Smooth muscle cell (in vitro differentiated cells): ENCODE results near the gene BRWD1. TPM values are rescaled to one million over a fixed set of nuclear protein-coding genes. Genes with fewer than 3 reads are reported as not detected.
"Not testable (repeated sequence)": the region's sequence is repeated elsewhere in the genome, so short reads cannot be mapped to it uniquely, and the experiment has no call there.

Source experiments
- DNase-seq: peaks from one replicate; lab custom pipeline; 2025; ENCODE audit not compliant: unreplicated experiment; lab: John Stamatoyannopoulos, UW
- H2AFZ ChIP-seq: fragments of 200-600 bp; sonication (generic); 2 replicates; pipeline ENCODE4 v1.6.0; 2016; ENCODE audit warnings: antibody characterized with exemption, low read depth, mild to moderate bottlenecking
- H3F3A ChIP-seq: fragments of 200-600 bp; sonication (generic); 2 replicates; pipeline ENCODE4 v1.6.0; 2017; ENCODE audit warnings: antibody characterized with exemption, low read depth
- H3K27ac ChIP-seq: fragments of 200-600 bp; sonication (generic); 2 replicates; pipeline ENCODE4 v1.5.1; 2016; ENCODE audit warnings: low read depth, mild to moderate bottlenecking
- H3K27me3 ChIP-seq: fragments of 200-600 bp; sonication (generic); 2 replicates; pipeline ENCODE4 v1.6.1; 2016; ENCODE audit warnings: low read depth, mild to moderate bottlenecking
- H3K36me3 ChIP-seq: fragments of 200-600 bp; sonication (generic); 2 replicates; pipeline ENCODE4 v1.5.1; 2016; ENCODE audit warnings: low read depth
- H3K4me1 ChIP-seq: fragments of 200-600 bp; sonication (generic); 2 replicates; pipeline ENCODE4 v1.5.1; 2016; ENCODE audit warnings: low read depth
- H3K4me2 ChIP-seq: fragments of 200-600 bp; sonication (generic); 2 replicates; pipeline ENCODE4 v1.6.0; 2016; ENCODE audit warnings: mild to moderate bottlenecking
- H3K4me3 ChIP-seq: fragments of 200-600 bp; sonication (generic); 2 replicates; pipeline ENCODE4 v1.5.1; 2016; ENCODE audit warnings: mild to moderate bottlenecking
- H3K79me2 ChIP-seq: fragments of 200-600 bp; sonication (generic); 2 replicates; pipeline ENCODE4 v1.6.0; 2016; ENCODE audit warnings: low read depth, mild to moderate bottlenecking
- H3K9ac ChIP-seq: fragments of 200-600 bp; sonication (generic); 2 replicates; pipeline ENCODE4 v1.6.0; 2016; ENCODE audit warnings: low read depth
- H3K9me3 ChIP-seq: fragments of 200-600 bp; sonication (generic); replicated peaks from 2 replicates; pipeline ENCODE4 v1.5.1; 2016; ENCODE audit warnings: low read depth
- H4K20me1 ChIP-seq: fragments of 200-600 bp; sonication (generic); 2 replicates; pipeline ENCODE4 v1.6.0; 2016; ENCODE audit warnings: low read depth
- CTCF ChIP-seq: fragments of 200-600 bp; sonication (generic); IDR thresholded peaks from 2 replicates; pipeline ENCODE4 v1.5.1; 2017; ENCODE audit warnings: borderline replicate concordance, mild to moderate bottlenecking, antibody characterized with exemption; ENCODE audit not compliant: insufficient read depth, poor library complexity, severe bottlenecking
- WGBS: methylation state at CpG from one replicate; pipeline ENCODE4 v1.1.7; 2016; ENCODE audit warnings: low lambda C conversion rate; 5-methylcytosine and 5-hydroxymethylcytosine counted together
- polyA plus RNA-seq: library from polyadenylated mRNA; unstranded; fragments of >200 nt; fragmentation: Nextera tagmentation; extraction: Ambion mirVana; gene quantifications from 2 replicates; pipeline ENCODE4 v1.2.1, GENCODE V29; 2016
- total RNA-seq: library from RNA; depleted of rRNA; stranded (reverse); fragments of >200 nt; gene quantifications from 2 replicates; pipeline ENCODE4 v1.2.3, GENCODE V29; 2014

Gene BRWD1
- total and polyA plus RNA-seq, 2 experiments from 2014 or later, result 19.0 to 51.0 TPM

- DNase-seq, result no peak
- Histone ChIP-seq H3K27me3 (no peaks in the 10 kb centered on the region), H3F3A (no peaks in the 10 kb centered on the region), H3K27ac (no peak overlapping the region), H4K20me1 (peaks cover 4% of the 10 kb centered on the region), H3K4me1 (no peaks in the 10 kb centered on the region), H2AFZ (no peak overlapping the region), H3K9ac (no peak overlapping the region), H3K4me2 (no peak overlapping the region), H3K36me3 (peaks cover 12% of the 10 kb centered on the region), H3K79me2 (peaks cover 7% of the 10 kb centered on the region), H3K9me3 (no peaks in the 10 kb centered on the region), H3K4me3 (no peak overlapping the region)
- 100% methylated on average over 3 of the region's 3 CpGs for WGBS
- no peak for TF ChIP-seq CTCF
These were observed 88.5 kb downstream of the BRWD1 start for GRCh38 chr21:39224930-39225329.

- Histone ChIP-seq H3K9ac (no peak overlapping the region), H3K27me3 (no peaks in the 10 kb centered on the region), H4K20me1 (no peaks in the 10 kb centered on the region), H3K4me3 (no peak overlapping the region), H3K79me2 (no peaks in the 10 kb centered on the region), H3K4me2 (no peak overlapping the region), H3F3A (no peaks in the 10 kb centered on the region), H3K36me3 (peaks cover 18% of the 10 kb centered on the region), H2AFZ (no peak overlapping the region), H3K9me3 (no peaks in the 10 kb centered on the region), H3K27ac (no peak overlapping the region), H3K4me1 (no peaks in the 10 kb centered on the region)
- TF ChIP-seq CTCF, result no peak
- DNase-seq, result no peak
- WGBS, result 99% methylated on average over 3 of the region's 3 CpGs
These were observed 91.4 kb downstream of the BRWD1 start for GRCh38 chr21:39221997-39222486.

- Histone ChIP-seq H3K36me3 (peaks cover 18% of the 10 kb centered on the region), H3K4me1 (no peaks in the 10 kb centered on the region)
- WGBS, result 97% methylated on average over 7 of the region's 7 CpGs
These were observed 92.0 kb downstream of the BRWD1 start for GRCh38 chr21:39221282-39221996.

GRCh38 chr21:39220875-39221274 lies 92.6 kb downstream of the BRWD1 start:
- not testable (repeated sequence) for H3K27ac ChIP-seq, H3K27me3 ChIP-seq, DNase-seq, H3F3A ChIP-seq, H3K79me2 ChIP-seq, H4K20me1 ChIP-seq, H3K4me2 ChIP-seq, H3K4me1 ChIP-seq, H3K9me3 ChIP-seq, H2AFZ ChIP-seq, H3K9ac ChIP-seq, H3K4me3 ChIP-seq
- H3K36me3 ChIP-seq, result peaks cover 18% of the 10 kb centered on the region
- 100% methylated on average over 2 of the region's 2 CpGs for WGBS

More at GRCh38 chr21:39221282-39221996, 92.0 kb downstream of the BRWD1 start:
- no peak for TF ChIP-seq CTCF
- DNase-seq, result no peak
- Histone ChIP-seq H3K27ac (no peak overlapping the region), H3K9me3 (no peaks in the 10 kb centered on the region), H3K4me3 (no peak overlapping the region), H3K27me3 (no peaks in the 10 kb centered on the region), H3K9ac (no peak overlapping the region), H3K79me2 (no peaks in the 10 kb centered on the region), H2AFZ (no peak overlapping the region), H3F3A (no peaks in the 10 kb centered on the region), H3K4me2 (no peak overlapping the region), H4K20me1 (no peaks in the 10 kb centered on the region)
